ENCODE results near the gene PDLIM4.

The PDLIM4 gene, protein sequence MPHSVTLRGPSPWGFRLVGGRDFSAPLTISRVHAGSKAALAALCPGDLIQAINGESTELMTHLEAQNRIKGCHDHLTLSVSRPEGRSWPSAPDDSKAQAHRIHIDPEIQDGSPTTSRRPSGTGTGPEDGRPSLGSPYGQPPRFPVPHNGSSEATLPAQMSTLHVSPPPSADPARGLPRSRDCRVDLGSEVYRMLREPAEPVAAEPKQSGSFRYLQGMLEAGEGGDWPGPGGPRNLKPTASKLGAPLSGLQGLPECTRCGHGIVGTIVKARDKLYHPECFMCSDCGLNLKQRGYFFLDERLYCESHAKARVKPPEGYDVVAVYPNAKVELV

DNA sequence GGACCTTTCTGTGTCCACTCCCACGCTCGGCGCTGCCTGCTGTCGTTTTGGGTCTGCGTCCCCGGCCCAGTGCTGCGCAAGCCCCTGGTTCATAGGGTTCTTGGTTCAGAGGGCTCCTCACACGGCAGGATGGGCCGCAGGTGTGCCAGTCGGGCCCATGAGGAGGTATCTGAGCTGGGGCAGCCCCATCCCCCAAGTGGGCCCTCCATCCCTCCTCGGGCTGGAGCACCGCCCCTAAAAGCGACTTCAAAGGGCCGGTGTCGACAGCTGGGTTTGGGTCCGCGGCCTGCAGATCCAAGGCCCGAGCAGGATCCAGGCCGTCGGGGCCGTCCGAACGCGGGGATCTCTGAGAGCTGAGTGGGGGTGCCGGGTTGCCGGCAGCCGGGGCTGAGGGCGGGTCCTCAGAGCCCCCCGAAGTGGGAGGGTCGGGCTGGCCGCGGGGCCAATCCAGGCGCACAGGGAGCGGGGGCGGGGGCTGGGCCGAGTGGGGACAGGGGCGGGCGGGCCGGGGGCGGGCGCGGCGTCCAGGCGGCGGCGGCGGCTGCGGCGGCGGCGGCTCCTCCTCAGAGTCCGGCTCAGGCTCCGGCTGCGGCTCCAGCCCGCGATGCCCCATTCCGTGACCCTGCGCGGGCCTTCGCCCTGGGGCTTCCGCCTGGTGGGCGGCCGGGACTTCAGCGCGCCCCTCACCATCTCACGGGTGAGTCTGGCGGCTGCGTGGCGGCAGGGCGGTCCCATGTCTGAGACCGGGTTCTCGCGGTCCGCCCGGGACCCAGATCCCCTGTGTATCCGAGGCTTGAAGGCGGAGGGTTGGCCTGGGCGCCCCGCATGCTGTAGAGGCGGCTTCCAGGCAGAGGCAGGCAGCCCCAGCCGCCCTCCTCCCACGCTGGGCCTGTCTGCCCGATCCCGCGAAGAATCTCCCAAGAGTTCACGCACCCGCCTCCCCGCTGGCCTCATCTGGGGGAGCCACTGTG, at the start of gene PDLIM4:
PDLIM4 (plus strand) TSS at position 566 of the 971 bp plus-strand sequence; CDS start at position 605, 39 bp downstream.
- no peak for DNase-seq (ENCODE audit: low read depth)

- DNase-seq (ENCODE audit: low read depth): no peak
Observed at GRCh38 chr5:132207778-132208177, 49.7 kb upstream of the PDLIM4 start.

GRCh38 chr5:132209131-132209530, 48.4 kb upstream of the PDLIM4 start:
- no peak for DNase-seq (ENCODE audit: low read depth)

GRCh38 chr5:132209901-132210545, 47.5 kb upstream of the PDLIM4 start:
- no peak for DNase-seq (ENCODE audit: low read depth)

DNA sequence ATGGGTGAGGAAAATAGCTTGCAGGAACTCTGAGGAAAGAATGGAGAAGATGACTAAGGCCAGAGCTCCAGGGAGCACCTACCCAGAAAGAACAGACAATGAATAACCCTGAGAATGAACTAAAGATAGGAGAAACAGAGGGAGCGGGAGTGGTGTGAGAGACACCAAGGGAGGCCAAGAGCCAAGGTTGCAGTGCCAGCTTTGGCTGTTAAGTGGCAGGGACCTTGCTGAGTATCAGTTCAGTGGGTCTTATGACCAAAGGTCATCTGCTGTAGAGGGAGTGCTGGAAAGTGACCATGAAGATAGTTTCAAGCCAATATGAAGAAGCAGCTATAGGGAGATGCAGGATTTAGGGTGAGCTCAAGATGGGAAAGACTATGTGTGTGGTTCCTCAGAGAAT, 46.6 kb upstream of the PDLIM4 start:
- no peak for DNase-seq (ENCODE audit: low read depth)

DNA sequence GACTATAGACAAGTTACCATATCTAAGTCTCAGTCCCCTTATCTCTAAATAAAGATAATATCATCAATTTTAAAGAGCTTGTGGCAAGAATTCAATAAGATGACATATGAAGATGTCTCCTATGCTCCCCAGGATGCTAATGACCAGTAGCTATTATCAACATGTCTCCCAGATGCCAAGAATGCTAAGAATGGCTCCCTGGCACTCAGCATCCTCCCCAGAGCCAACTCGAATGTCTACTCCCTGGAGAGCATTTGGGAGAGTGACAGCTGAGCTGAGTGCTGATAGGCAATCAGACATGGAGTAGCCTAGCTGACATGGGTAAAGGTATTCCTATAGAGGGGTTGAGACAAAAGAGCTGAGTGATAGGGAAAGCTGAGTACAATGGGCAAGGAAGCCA, 45.7 kb upstream of the PDLIM4 start:
- no peak for DNase-seq (ENCODE audit: low read depth)

DNA sequence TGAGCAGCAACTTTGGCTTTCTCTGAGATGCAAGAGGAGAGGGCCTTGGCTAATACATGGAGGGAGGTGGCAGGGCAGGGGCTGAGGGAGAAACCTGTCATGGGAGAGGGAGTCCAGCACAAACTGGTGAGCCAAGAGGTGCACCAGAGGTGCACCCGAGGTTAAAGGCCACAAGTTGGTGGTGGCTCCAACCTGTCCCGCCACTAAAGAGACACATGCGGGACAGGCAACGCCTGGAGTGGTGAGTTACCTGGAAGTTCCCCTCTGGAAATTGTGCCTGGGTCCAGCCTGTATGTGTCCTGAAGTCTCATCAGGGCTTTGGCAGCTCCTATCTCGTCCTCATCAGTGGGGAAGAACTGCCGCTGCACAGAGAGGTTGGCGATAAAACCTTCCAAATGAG, 43.8 kb upstream of the PDLIM4 start:
- DNase-seq (ENCODE audit: low read depth): no peak

GRCh38 chr5:132214491-132214890, 43.0 kb upstream of the PDLIM4 start:
- DNase-seq (ENCODE audit: low read depth): no peak

DNA sequence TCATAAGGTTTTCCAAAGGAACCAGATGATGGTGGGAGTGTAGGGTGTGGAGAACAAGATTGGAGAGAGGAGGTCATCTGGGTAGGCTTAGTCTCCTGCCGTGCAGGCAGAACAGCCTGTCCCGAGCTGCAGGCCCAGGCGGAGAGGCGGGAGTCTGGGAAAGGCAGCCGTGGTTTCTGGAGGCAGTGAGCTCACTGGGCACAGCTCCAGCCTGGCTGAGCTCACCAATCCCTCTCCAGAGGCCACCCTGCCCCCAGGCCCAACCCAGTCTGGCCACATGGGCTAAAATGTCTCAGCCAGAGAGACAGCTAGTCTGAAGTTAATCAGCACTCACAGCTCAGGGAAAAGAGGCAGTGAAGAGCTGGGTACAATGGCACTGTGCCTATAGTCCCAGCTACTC, 42.2 kb upstream of the PDLIM4 start:
- no peak for DNase-seq (ENCODE audit: low read depth)

GRCh38 chr5:132218321-132218720, 39.2 kb upstream of the PDLIM4 start:
- DNase-seq (ENCODE audit: low read depth): no peak

GRCh38 chr5:132219289-132219970, 38.1 kb upstream of the PDLIM4 start:
- DNase-seq (ENCODE audit: low read depth): no peak

- no peak for DNase-seq (ENCODE audit: low read depth)
Observed at GRCh38 chr5:132219981-132220380, 37.5 kb upstream of the PDLIM4 start.

GRCh38 chr5:132220491-132220890, 37.0 kb upstream of the PDLIM4 start:
- DNase-seq (ENCODE audit: low read depth): no peak

GRCh38 chr5:132221781-132222648, 35.5 kb upstream of the PDLIM4 start:
- DNase-seq (ENCODE audit: low read depth): no peak

DNA sequence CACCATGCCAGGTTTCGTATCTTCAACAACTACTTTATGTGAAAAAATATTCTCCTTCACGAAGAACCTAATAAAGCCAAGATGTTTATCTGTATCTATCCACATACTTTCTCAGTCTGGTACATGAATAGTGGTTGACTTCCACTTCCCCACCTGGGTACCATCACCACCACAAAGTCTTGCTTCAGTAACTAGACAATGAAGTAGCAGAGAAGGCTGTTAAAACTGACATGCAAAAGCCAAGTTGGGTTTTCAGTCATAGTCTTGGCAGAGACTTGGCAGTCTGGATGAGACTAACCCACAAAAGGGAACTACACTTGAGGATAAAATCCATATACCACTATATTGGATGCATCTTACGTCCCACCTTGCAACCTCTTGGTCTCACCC, 34.9 kb upstream of the PDLIM4 start:
- no peak for DNase-seq (ENCODE audit: low read depth)

GRCh38 chr5:132223861-132224260, 33.6 kb upstream of the PDLIM4 start:
- DNase-seq (ENCODE audit: low read depth): no peak

DNA sequence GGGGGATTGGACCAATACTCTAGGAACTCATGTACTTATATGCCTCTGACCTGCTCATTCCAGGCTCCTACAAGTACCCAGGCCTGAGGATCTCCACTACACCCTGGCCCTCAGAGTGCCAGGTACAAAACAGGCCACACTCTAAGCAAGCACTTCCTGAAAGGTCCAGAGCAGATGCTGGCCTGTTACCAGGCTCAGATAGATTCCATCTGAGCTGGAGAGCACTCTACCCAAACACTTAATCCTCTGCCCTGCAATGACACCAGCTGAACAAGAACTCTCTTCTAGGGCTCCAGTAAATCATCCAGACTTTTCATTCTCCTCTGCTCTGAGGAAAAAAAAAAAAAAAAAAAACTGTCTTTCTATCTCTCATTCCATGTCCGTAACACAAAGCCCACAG, 32.8 kb upstream of the PDLIM4 start:
- DNase-seq (ENCODE audit: low read depth): no peak

DNA sequence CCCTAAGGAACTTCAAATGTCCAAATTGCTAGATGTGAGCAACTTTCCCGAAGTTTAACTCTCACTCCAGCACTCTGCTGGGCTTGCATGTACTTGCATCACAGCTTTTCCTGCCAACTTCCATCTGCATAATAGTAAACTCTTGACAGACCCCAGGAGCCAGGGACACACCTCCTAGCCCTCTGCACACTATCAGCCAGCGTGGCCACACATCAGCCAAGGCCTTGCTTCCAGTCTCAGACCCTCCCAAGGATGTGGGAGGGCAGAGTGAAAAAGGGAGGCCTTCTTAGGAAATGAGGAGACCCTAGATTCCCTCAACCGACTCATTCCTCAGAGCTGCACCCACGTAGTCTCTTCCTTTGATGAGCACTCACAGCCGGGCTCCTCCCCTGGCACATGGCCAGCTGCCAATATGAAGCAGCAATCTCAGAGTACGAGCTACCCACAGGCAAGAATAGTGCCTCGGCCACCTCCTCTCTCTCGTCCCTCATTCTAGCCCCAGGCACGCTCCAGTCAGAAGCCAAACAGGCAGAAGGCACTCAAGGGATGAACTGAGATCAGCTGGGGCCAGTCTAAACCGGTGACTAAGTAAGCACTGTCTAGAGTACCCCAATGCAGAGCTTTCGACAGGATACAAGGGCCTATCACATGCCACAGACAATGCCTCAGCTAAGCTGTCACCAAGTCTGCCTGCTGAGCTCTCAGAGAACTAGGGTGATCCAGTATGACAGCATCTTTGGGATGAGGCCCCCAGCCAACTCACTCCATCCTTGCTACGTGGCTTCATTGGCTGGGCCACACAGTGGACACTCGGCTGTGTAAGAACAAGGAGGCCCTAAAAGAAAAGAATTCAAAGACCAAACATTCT, 32.1 kb upstream of the PDLIM4 start:
- no peak for DNase-seq (ENCODE audit: low read depth)

DNA sequence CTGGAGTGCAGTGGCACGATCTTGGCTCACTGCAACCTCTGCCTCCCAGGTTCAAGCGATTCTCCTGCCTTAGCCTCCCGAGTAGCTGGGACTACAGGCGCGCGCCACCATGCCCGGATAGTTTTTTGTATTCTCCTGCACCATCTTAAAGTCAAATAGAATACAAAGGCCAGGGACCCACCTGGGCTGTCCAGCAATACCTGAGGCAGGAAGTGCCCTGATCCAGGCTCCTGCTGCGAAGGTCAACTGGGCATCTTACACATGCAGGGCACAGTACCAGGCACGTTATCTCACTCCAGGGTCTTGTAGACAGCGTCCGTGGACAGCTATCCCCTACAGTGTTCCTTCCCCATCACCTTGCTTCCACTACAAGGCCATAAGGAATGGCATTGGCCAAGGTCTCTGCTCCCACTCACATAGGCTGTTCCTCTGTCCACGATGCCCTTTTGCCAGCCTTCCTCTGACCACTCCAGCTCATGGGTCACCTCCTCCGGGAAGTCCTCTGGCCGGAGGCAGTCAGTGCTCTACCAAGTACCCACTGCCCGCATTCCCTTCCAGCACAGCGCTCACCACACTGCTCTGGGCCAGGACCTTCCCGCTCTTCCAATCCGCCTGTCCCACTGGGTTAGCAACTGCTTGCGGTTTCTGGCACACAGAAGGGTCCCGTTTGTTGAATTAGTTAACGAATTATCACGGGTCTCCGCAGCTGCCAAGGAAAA, 30.8 kb upstream of the PDLIM4 start:
- DNase-seq (ENCODE audit: low read depth): no peak

- no peak for DNase-seq (ENCODE audit: low read depth)
Observed at GRCh38 chr5:132227235-132227484, 30.3 kb upstream of the PDLIM4 start.
